Limb (tissue), 2 donors: ENCODE measurements around the gene ZNF22.

Experiments used
- DNase-seq, 2 donors: peaks; one replicate each; pipeline ENCODE4 v3.0.0-alpha.2; 2016; ENCODE audit errors: extremely low spot score in 2 of 2

The ZNF22 gene

DNA sequence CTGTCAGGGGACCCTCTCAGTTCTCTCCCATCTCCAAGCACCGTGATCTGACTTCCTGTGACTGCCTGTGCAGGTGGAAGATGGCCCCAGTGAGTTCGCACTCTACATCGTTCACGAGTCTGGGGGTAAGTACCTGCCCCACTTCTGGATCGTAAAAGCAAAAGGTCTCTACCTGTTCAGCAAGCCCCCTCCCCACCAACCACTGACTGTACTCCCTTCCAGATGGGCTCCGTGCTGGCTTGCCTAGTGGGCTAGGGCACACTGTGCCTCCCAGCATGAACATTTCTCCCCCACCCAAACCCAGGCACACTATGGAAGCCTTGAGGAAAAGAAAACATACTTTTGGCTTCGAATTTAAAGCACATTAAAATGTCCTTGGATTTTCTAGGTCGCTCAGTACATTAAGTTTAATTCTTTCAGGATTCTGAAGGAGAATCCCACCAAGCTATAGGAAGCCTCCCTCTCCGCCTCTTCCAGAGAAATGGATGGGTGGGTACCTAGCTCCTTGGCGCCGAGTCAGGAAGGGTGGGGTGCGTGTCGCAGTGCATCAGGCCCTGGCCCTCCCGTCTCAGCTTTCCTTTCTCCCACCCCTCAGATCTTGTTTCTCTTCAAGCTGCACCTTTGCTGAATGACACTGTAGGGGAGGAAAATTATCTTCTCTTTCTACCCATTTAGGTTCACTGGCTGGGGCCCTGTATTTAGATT is 11.0 kb upstream of the ZNF22 start:
- peak in 1 of 2 donors; percentile 33 for DNase-seq

DNA sequence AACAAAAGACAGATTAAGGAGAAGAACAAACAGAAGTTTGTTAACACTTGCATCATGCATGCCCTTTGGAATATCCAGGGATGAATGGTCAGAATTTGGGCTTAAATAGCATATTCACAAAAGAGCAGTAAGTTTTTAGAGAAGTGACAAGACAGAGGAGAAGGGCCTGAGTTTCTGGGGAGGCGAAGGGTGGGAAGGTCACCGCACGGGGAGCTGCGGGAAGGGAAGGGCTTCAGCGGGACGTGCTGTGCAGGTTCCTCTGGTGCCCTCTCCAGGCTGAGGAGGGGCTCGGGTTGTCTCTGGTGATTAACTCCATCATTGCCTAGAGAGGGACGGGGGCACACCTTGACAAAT is 10.4 kb upstream of the ZNF22 start:
- peak in 1 of 2 donors; percentile 34 for DNase-seq

DNA sequence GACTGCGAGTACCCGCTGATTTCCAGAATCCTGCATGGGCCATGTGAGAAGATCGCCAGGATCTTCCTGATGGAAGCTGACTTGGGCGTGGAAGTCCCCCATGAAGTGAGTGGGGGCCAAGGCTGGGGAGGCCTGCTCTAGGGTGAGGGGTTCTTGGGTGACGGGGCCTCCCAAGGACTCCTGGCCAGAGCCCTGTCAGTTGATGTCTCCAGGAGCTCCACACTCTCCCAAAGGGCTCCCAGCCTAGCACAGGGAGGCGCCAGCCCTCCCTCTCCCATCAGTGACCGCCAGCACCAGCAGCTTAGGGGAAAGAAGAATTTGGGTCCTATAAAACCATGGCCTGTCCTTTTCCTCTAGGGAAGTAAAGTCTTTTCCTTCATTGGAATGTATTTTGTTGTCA is 9.8 kb upstream of the ZNF22 start:
- peak in 1 of 2 donors; percentile 14 for DNase-seq

DNA sequence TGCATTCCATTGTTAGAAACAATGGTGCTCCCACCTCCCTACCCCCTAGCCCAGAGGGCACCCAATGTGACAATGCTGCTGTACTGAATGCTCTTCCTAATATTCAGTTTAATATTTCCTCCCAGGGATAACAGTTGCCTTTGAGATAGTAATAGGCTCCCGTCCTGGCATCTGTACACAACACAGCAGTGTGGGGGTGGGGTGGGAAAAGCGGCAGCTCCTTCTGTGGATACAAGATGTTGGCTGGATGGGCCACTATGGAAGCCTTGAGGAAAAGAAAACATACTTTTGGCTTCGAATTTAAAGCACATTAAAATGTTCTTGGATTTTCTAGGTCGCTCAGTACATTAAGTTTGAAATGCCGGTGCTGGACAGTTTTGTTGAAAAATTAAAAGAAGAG is 9.2 kb upstream of the ZNF22 start:
- DNase-seq, result peak in 1 of 2 donors; percentile 21

DNA sequence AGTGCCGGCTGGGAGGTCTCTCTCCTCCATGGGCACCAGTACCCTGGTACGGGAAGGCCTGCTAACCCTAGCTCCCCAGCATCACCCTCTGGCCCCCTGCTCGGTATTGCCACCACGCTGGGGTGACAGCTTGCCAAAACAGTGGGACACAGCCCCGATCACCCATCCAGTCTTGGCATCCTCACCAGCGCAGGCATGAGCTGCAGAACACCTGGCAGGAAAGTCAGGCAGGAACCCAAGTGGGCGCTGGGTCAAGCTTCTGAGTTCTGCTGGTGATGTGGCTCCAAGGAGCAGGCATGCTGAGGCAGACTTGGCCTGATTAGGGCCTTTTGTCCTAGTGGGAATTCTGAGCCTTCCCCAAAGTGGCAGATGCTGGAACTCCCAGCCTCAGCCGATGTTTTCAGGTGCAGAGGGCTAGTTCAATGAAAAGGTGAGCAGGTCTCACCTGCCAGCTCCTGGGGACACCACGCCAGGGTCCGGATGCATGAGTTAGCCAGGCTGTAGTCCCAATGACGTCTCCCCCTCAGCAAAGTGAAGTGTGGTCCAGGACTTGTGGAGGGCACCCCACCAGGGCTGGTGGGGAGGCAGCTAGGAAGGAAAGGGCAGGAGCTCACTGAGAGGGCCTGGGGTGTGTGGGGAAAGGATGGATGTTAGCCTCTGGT is 8.5 kb upstream of the ZNF22 start:
- peak in 1 of 2 donors; percentile 30 for DNase-seq

DNA sequence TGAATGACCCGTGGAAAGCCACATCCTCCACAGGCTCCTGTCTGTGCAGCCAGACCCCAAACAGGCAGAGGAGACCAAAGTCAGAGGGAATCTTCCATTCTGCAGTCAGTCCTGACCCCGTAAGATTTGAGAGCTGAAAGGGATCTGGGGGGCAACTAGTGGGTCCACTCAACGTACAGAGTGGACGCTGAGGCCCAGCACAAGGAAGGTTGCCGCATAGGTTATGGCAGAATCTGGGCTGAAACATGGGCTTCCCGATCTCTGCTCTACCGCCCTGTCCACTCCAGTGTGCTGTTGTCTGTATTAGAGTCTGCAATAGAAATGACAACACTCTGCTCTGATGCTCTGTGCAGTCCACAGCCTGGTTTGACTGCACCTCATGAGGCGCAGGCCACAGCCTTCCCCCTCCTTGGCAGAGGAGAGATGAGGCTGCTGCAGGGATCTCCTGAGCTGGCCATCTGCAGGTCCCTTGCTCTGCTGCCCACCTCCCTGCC is 7.9 kb upstream of the ZNF22 start:
- no peak for DNase-seq

DNA sequence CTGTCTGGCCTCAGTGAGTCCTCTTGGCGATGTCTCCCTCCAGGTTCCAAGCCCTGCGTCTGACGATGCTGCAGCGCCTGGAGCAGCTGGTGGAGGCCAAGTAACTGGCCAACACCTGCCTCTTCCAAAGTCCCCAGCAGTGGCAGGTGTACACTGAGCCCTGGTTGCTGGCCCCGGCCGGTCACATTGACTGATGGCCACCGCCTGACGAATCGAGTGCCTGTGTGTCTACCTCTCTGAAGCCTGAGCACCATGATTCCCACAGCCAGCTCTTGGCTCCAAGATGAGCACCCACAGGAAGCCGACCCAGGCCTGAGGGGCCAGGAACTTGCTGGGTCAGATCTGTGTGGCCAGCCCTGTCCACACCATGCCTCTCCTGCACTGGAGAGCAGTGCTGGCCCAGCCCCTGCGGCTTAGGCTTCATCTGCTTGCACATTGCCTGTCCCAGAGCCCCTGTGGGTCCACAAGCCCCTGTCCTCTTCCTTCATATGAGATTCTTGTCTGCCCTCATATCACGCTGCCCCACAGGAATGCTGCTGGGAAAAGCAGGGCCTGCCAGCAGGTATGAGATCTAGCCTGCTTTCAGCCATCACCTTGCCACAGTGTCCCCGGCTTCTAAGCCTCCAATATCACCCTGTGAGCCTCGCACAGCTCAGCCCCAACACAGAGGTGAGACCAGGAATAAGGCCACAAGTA is 7.3 kb upstream of the ZNF22 start:
- no peak for DNase-seq

DNA sequence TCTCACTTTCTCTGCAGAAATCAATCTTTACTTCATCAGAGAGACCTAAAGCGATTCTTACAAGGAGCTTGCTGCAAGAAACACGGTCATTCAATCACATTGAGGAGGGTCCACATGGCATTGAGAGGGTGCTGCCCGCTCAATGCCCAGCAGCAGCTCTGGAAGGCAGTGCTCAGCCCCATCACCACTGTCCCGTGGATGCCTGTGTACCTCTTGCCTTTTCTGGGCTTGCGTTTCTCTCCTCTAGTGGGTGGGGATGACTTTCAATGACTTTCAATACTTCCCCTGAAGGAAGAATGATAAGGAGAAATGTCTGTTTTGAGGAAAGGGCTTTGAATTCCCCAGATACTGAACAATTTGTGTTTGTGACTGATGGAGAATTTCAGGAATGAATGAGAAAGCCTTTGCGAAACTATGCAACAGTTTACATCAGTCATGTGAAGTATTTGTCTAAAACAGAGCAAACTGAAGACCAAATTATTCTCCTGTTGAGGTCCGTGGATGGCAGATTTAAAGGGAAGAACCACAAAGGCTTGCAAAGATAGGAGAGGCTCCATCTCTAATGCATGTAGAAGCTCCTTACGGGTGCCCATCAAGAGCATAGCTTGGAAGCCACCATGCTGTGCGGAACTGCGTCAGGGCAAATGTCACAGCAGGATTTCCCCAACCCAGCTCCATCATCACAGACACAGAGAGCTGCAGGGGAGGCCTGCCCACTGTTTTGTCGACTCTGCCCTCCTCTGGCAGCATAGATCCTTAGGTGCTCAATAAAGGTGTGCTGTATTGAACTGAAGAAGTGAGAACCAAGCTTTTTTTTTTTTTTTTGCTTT is 6.6 kb upstream of the ZNF22 start:
- DNase-seq, result no peak

DNA sequence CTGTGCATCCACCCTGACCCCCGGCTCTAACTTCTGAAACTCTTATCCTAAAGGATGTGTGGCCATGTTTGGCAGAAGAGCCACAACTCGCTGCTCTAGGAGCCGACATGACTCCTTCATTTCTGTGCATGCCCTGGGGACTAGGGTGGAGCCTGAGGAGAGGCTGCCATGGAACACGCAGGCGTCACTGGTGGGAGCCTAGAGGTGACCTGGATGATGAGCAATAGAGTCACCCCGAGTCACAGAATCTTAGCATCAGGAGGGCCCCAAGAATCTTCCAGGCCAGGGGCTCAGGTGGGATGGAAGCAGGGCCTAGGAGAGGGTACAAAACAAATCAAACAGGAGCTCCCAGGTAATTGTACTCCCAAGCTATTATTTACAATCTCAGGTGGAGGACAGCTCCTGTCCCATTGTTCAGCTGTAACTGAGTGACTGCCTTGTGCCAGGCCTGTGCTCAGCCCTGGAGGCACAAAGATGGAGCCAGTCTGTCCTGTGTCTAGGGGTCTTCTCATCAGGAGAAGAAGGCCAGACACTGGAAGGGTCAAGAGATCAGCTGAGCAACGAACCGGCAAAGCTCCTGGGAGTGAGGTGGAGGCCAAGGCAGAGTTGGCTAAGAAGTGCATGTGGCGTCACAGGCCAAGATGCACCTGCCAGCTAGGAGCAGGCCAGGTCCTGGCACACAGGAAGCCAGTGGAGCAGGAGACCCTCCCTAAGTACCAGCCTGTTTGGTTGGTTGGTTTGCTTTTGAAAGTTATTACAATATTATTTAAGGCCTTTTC is 5.8 kb upstream of the ZNF22 start:
- DNase-seq, result no peak

DNA sequence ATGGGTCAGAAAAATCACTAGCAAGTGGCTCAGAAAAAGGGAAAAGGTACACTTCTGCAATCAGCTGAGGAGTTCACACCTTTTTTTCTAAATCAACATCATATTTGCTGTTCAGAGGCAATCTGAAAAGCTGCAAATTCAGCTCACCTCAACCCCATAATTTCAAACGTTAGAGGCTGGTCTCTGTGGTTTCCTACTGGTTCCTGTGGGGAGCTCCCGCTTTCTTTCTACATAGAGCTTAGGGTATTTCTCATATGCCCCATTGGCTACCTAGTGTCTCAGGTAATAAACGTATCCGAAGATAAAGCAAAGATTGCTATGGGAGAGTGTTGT is 5.2 kb upstream of the ZNF22 start:
- no peak for DNase-seq

DNA sequence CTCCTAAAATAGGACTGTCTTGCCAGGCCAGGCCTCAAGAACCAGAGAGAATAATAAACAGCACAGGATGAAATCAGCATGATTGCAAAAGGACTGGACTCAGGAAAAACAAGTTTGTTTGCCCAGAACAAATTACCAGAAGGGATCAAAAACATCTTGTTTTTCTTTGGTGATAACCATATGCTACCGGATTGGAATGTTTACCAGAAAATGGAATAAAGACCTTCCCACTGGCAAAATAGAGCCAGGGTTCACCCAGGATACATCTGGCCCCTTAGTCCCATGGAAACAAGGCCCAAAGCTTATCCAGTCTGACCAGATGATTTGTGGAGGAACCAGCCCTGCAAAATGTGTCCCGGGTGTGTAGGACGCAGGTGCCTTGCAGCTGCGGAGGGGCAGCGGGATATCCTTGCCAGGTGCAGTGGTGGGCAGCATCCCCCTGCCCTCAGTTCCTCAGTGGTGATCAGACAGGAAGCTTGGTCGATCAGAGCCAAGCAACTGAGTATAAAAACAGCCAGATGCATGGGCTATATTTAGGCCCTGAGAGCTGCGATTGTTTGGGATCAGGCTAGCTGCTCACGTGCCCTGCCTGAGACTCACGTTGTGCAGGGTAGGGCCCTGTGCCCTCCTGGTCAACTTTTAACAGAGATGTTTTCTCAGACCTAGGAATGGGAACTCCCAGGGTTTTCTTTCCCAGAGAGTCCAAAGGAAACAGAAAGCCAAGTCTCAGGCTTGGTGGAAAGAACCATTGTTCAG is 4.6 kb upstream of the ZNF22 start:
- no peak for DNase-seq

DNA sequence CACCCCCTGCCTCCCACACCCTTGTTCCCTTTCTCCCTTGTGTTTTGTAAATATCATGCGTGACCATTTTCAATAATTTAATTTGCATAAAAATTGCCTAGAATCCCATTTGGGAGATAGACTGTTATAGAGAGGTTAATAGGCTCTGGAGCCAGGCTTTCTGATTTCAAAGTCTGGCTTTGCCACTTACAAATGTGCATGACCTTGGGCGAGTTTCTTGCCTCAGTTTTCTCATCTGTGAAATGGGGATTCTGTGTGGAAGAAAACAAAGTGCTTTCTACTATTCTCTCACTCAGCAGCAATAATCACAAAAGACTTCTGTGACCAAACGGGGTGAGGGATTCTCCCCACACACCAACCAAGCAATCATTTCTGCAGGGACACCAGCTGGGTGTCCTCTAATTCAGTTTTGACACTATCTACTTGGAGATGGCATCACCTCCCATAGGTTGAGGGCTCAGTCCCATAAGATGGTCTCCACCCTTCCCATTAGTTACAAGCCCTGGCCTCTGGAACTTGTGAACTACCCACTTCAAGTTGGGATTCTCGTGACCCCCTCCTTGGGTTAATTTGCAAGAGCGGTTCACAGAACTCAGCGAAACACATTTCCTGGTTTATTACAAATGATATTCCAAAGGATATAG is 3.5 kb upstream of the ZNF22 start:
- DNase-seq, result no peak

DNA sequence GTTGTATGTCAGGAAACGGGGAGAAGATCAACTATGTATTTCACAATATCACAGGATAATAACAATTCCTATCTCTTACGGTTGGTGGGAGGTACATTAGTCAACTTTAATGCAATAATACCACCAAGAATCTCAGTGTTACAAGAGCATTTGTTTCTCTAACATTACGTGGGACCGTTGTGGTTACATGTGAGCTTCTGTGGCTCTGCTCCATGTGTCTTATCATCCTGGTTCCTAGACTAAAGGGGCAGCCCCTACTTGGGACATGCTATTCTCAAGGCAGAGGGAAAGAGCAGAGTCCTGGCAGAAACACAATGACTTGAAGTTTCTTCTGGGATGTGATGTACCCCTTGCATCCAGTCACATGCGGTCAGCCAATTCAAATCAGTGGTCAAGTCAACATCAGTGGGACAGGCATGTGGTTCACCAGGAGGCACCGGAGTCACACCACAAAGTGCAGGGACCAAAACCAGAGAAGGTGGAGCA is 2.5 kb upstream of the ZNF22 start:
- no peak for DNase-seq

DNA sequence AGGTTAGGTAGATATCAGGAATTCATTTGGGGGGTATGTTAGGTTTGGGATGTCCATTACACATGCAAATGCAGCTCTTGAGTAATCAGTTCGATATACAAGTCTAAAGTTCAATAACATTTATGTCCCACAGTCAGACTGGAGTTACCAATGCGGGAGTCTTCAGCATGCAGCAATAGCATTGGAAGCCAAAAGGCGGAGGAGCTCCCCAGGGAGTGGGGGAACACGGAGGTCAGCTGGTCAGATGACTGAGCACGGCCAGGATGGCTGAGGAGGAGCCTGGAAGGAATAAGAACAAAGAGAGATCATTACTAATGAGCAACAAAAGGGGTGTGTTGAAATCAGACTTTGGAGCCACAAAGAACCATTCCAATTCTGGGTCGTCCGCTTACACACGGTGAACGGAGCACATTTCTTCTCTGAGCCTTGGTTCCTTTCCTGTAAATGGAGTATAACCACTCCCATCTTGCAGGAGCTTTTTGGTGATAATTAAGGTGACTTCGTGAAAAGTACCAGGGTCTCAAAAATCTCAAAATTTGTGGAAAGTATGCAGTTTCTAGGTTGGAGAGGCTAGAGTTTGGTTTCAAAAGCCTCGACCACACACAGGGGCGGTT is 478 bp upstream of the ZNF22 start:
- DNase-seq, result peak; percentile 44 to 71

DNA sequence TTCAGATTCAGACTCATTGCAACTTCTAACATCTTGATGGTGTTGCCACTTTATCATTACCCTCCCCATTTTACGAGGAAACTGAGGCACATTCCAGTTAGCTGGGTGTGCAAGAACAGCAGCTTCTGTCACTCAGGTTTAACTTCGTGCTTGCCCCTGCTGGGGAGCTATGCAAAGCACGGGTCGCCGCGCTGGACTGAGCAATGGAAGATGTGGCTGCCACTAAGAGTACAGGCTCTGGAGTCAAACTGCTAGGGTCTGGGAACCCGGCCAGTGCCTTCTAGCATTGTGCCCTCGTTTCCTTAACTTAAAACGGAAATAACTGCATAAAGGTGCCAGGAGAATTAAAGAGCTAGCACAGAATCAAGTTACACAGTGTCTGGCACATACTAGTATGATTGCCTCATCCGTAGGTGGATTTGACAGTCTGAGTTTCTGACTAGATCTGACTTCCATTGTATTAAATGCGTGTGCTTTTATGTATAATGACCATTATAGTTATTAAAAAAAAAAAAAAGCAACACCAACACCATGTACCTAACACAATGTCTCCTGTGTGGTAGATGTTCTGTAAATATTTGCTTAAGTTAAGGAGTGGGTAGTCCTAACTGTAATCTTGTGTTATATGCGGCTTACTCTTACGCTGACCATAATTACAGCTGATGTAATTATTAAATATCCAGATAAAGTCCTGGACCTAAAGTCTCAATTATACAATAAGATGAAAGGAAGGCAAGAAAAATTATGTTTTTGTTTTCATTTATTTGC is 842 bp downstream of the ZNF22 start:
- DNase-seq, result peak; percentile 69 to 79

DNA sequence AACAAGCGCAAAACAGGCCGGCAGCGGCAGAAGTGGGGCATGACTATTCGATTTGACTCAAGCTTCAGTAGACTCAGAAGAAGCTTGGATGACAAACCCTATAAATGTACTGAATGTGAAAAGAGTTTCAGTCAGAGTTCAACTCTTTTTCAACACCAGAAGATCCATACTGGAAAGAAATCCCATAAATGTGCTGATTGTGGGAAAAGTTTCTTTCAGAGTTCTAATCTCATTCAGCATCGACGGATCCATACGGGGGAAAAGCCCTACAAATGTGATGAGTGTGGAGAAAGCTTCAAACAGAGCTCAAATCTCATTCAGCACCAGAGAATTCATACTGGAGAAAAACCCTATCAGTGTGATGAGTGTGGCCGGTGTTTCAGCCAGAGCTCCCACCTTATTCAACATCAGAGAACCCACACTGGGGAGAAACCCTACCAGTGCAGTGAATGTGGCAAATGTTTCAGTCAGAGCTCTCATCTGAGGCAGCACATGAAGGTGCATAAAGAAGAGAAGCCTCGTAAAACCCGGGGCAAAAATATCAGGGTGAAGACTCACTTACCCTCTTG is 2.8 kb downstream of the ZNF22 start:
- no peak for DNase-seq

DNA sequence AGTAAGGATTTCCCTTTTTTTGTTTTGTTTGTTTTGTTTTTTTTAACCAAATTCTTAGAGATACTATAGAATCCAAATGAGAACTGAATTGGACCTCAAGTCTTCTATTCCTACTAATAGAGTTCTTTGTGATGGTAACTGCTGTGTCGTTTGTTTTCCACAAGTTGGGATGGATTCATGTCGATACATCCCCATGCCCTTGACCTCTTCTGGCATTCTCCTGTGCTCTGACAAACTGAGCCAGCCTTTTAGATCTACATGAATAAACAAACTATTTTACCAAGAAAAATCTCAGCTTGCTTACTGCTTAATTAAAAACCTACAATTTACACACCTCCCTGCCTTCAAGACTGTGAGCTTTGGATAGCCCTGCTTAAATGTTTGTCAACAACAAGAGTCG is 3.9 kb downstream of the ZNF22 start:
- no peak for DNase-seq

DNA sequence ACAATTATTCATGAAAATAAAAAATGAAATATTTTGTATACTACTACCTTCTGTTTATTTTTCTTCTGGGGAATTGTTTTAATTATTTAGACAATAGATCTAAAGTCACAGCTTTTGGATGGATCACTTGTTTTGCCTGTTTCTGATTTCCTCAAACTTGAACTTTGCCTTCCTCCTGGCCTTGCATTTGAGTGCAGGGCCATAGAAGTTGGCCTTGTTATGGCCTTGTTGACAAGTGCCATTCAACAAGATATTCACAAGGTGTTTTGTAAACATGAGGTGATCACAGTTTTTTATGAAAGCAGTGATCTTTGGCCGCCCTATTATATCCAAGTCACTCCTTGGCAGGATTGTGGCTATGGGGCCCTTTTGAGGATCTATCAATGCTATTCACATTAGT is 4.6 kb downstream of the ZNF22 start:
- no peak for DNase-seq
